Measurements from ENCODE around the gene ABCC11.

DNA sequence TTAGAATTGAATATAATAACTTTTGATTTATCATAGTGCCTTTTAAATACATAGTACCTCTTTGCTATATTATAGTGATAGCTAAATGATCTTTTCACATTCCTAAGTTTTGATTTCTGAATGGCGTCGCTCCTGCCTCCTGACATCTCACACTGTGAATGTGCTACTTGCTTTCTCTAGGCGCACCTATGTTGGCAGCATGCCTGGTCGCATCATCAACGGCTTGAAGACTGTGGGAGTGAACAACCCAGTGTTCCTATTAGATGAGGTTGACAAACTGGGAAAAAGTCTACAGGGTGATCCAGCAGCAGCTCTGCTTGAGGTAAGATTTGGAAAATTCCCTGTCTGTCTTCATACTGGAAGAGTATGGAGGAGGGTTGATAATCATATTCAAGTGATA, 29.8 kb upstream of the ABCC11 start:
- TF ChIP-seq, protein P1, sequence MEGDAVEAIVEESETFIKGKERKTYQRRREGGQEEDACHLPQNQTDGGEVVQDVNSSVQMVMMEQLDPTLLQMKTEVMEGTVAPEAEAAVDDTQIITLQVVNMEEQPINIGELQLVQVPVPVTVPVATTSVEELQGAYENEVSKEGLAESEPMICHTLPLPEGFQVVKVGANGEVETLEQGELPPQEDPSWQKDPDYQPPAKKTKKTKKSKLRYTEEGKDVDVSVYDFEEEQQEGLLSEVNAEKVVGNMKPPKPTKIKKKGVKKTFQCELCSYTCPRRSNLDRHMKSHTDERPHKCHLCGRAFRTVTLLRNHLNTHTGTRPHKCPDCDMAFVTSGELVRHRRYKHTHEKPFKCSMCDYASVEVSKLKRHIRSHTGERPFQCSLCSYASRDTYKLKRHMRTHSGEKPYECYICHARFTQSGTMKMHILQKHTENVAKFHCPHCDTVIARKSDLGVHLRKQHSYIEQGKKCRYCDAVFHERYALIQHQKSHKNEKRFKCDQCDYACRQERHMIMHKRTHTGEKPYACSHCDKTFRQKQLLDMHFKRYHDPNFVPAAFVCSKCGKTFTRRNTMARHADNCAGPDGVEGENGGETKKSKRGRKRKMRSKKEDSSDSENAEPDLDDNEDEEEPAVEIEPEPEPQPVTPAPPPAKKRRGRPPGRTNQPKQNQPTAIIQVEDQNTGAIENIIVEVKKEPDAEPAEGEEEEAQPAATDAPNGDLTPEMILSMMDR (IDR thresholded peaks at IDR 0.05), result no peak
- TF ChIP-seq POLR2A (IDR thresholded peaks at IDR 0.05), result no peak

Data from Peyer's patch (tissue), 4 donors.